HAP-1 (cell line): ENCODE data around the gene NDRG3.

Experiments
- DNase-seq, 2 experiments: peaks; one replicate each; pipeline ENCODE4 v3.0.0-alpha.2; 2016 to 2020; ENCODE audit warnings: low spot score in 2 of 2
- H3K27me3 ChIP-seq: fragments of 250-450 bp; sonication (Bioruptor Pico); 2 replicates; pipeline ENCODE4 v1.5.1; 2020; ENCODE audit warnings: low read depth, mild to moderate bottlenecking, moderate library complexity
- H3K36me3 ChIP-seq: fragments of 250-450 bp; sonication (Bioruptor Pico); replicated peaks from 2 replicates; pipeline ENCODE4 v1.5.1; 2020; ENCODE audit warnings: mild to moderate bottlenecking
- H3K4me1 ChIP-seq: fragments of 250-450 bp; sonication (Bioruptor Pico); 2 replicates; pipeline ENCODE4 v1.5.1; 2020; ENCODE audit warnings: mild to moderate bottlenecking
- H3K4me3 ChIP-seq: fragments of 250-450 bp; sonication (Bioruptor Pico); 2 replicates; pipeline ENCODE4 v1.5.1; 2020; ENCODE audit warnings: mild to moderate bottlenecking, moderate library complexity
- H3K9me3 ChIP-seq: fragments of 250-450 bp; sonication (Bioruptor Pico); 2 replicates; pipeline ENCODE4 v1.5.1; 2020; ENCODE audit warnings: mild to moderate bottlenecking, moderate library complexity
- in situ Hi-C: fragments of 300-500 bp; cut with MboI; formaldehyde crosslinking; loops from 3 replicates; pipeline ENCODE4 v1.14.3; 2020; ENCODE audit warnings: low sequenced_read_pairs, inconsistent platforms, mixed read lengths

The NDRG3 gene

GRCh38 chr20:36777167-36777566 lies 31.3 kb upstream of the NDRG3 start:
- H3K9me3 ChIP-seq, result no peaks in the 10 kb centered on the region
- no peaks in the 10 kb centered on the region for H3K27me3 ChIP-seq
- in situ Hi-C loops, result no loop called here
- H3K4me3 ChIP-seq, result no peak overlapping the region
- DNase-seq, result no peak
- no peaks in the 10 kb centered on the region for H3K36me3 ChIP-seq
- H3K4me1 ChIP-seq, result peaks cover 12% of the 10 kb centered on the region

GRCh38 chr20:36775826-36776225 lies 29.9 kb upstream of the NDRG3 start:
- no peak for DNase-seq
- in situ Hi-C loops, result no loop called here

GRCh38 chr20:36775196-36775595 lies 29.3 kb upstream of the NDRG3 start:
- no peak overlapping the region for H3K4me3 ChIP-seq
- in situ Hi-C loops, result no loop called here
- DNase-seq, result no peak

More at GRCh38 chr20:36775826-36776225, 29.9 kb upstream of the NDRG3 start:
- no peak overlapping the region for H3K4me3 ChIP-seq
- H3K4me1 ChIP-seq, result peaks cover 12% of the 10 kb centered on the region
- H3K27me3 ChIP-seq, result no peaks in the 10 kb centered on the region
- no peaks in the 10 kb centered on the region for H3K9me3 ChIP-seq
- H3K36me3 ChIP-seq, result peaks cover 5% of the 10 kb centered on the region

GRCh38 chr20:36773597-36774390 lies 27.9 kb upstream of the NDRG3 start, which contains the start of gene DSN1:
TSS of gene DSN1 (minus strand) at chr20:36773763. CDS start at chr20:36771458, 2,305 bp downstream.
- Histone ChIP-seq H3K27me3 (no peaks in the 10 kb centered on the region), H3K4me3 (peak within 1 kb of the TSS; percentile 64), H3K4me1 (peaks cover 17% of the 10 kb centered on the region), H3K36me3 (peaks cover 21% of the 10 kb centered on the region), H3K9me3 (no peaks in the 10 kb centered on the region)
- in situ Hi-C loops, result no loop called here
- peak; percentile 93 to 99 for DNase-seq

More at GRCh38 chr20:36775196-36775595, 29.3 kb upstream of the NDRG3 start:
- peaks cover 12% of the 10 kb centered on the region for H3K4me1 ChIP-seq
- H3K9me3 ChIP-seq, result no peaks in the 10 kb centered on the region
- peaks cover 11% of the 10 kb centered on the region for H3K36me3 ChIP-seq
- H3K27me3 ChIP-seq, result no peaks in the 10 kb centered on the region

- H3K4me1 ChIP-seq, result peaks cover 18% of the 10 kb centered on the region
- no peaks in the 10 kb centered on the region for H3K27me3 ChIP-seq
- peaks cover 22% of the 10 kb centered on the region for H3K36me3 ChIP-seq
- DNase-seq, result peak in 1 of 2 experiments; percentile 15
- in situ Hi-C loops, result no loop called here
- no peaks in the 10 kb centered on the region for H3K9me3 ChIP-seq
- peak overlapping the region; percentile 64 for H3K4me3 ChIP-seq
Observed at GRCh38 chr20:36773107-36773596, 27.3 kb upstream of the NDRG3 start.

- H3K4me1 ChIP-seq, result peaks cover 18% of the 10 kb centered on the region
- H3K4me3 ChIP-seq, result no peak overlapping the region
- H3K27me3 ChIP-seq, result no peaks in the 10 kb centered on the region
- DNase-seq, result no peak
- in situ Hi-C loops, result no loop called here
- no peaks in the 10 kb centered on the region for H3K9me3 ChIP-seq
- peaks cover 33% of the 10 kb centered on the region for H3K36me3 ChIP-seq
Observed at GRCh38 chr20:36770680-36771079, 24.8 kb upstream of the NDRG3 start.

- Histone ChIP-seq H3K36me3 (peaks cover 39% of the 10 kb centered on the region), H3K4me1 (peaks cover 12% of the 10 kb centered on the region), H3K9me3 (no peaks in the 10 kb centered on the region), H3K27me3 (no peaks in the 10 kb centered on the region), H3K4me3 (no peak overlapping the region)
- in situ Hi-C loops, result no loop called here
- no peak for DNase-seq
Observed at GRCh38 chr20:36768768-36769430, 23.0 kb upstream of the NDRG3 start.

GRCh38 chr20:36761125-36761524 lies 15.2 kb upstream of the NDRG3 start:
- Histone ChIP-seq H3K4me1 (no peaks in the 10 kb centered on the region), H3K27me3 (no peaks in the 10 kb centered on the region), H3K4me3 (no peak overlapping the region), H3K36me3 (peaks cover 54% of the 10 kb centered on the region), H3K9me3 (no peaks in the 10 kb centered on the region)
- DNase-seq, result no peak
- in situ Hi-C loops, result no loop called here

- no peaks in the 10 kb centered on the region for H3K27me3 ChIP-seq
- no peaks in the 10 kb centered on the region for H3K4me1 ChIP-seq
- H3K36me3 ChIP-seq, result peaks cover 58% of the 10 kb centered on the region
- H3K9me3 ChIP-seq, result no peaks in the 10 kb centered on the region
- DNase-seq, result no peak
- in situ Hi-C loops, result no loop called here
- no peak overlapping the region for H3K4me3 ChIP-seq
Observed at GRCh38 chr20:36760647-36761046, 14.8 kb upstream of the NDRG3 start.

GRCh38 chr20:36758276-36758675 lies 12.4 kb upstream of the NDRG3 start:
- Histone ChIP-seq H3K27me3 (no peaks in the 10 kb centered on the region), H3K4me1 (no peaks in the 10 kb centered on the region), H3K36me3 (peaks cover 69% of the 10 kb centered on the region), H3K9me3 (no peaks in the 10 kb centered on the region), H3K4me3 (no peak overlapping the region)
- no peak for DNase-seq
- in situ Hi-C loops, result loop anchor here (10.0 kb wide), 1 partner anchor 143 kb away; no protein-coding TSS in a partner anchor

- Histone ChIP-seq H3K4me1 (no peaks in the 10 kb centered on the region), H3K36me3 (peaks cover 72% of the 10 kb centered on the region), H3K4me3 (no peak overlapping the region), H3K27me3 (no peaks in the 10 kb centered on the region), H3K9me3 (no peaks in the 10 kb centered on the region)
- DNase-seq, result no peak
- in situ Hi-C loops, result loop anchor here (10.0 kb wide), 1 partner anchor 142 kb away; no protein-coding TSS in a partner anchor
Observed at GRCh38 chr20:36756496-36756895, 10.6 kb upstream of the NDRG3 start.

- DNase-seq, result peak; percentile 50 to 58
- H3K36me3 ChIP-seq, result peaks cover 64% of the 10 kb centered on the region
- H3K27me3 ChIP-seq, result no peaks in the 10 kb centered on the region
- in situ Hi-C loops, result loop anchor here (10.0 kb wide), 1 partner anchor 140 kb away; no protein-coding TSS in a partner anchor
- no peaks in the 10 kb centered on the region for H3K9me3 ChIP-seq
- no peaks in the 10 kb centered on the region for H3K4me1 ChIP-seq
- H3K4me3 ChIP-seq, result no peak overlapping the region
Observed at GRCh38 chr20:36754656-36755222, 8.8 kb upstream of the NDRG3 start.

- H3K27me3 ChIP-seq, result no peaks in the 10 kb centered on the region
- peaks cover 50% of the 10 kb centered on the region for H3K36me3 ChIP-seq
- H3K9me3 ChIP-seq, result no peaks in the 10 kb centered on the region
- H3K4me1 ChIP-seq, result no peaks in the 10 kb centered on the region
- no peak overlapping the region for H3K4me3 ChIP-seq
- in situ Hi-C loops, result loop anchor here (10.0 kb wide), 1 partner anchor 138 kb away; no protein-coding TSS in a partner anchor
- DNase-seq, result no peak
Observed at GRCh38 chr20:36752582-36752981, 6.7 kb upstream of the NDRG3 start.
